GM12873 (cell line): ENCODE measurements around the gene MAGI2.

Experiments
- CTCF ChIP-seq: IDR thresholded peaks from 2 replicates; pipeline ENCODE4 v1.5.1; 2012; ENCODE audit warnings: low read depth, mild to moderate bottlenecking, moderate library complexity, low read length, control low read depth; ENCODE audit not compliant: insufficient read depth; ENCODE audit errors: missing control alignments

Gene MAGI2

GRCh38 chr7:78299088-78299487, 1154.4 kb downstream of the MAGI2 start:
- no peak for TF ChIP-seq CTCF

- no peak for TF ChIP-seq CTCF
Measured at GRCh38 chr7:78296644-78297371, 1156.7 kb downstream of the MAGI2 start.

- no peak for TF ChIP-seq CTCF
Measured at GRCh38 chr7:78296046-78296597, 1157.3 kb downstream of the MAGI2 start.

GRCh38 chr7:78284945-78285344, 1168.5 kb downstream of the MAGI2 start:
- TF ChIP-seq CTCF, result no peak

GRCh38 chr7:78280276-78280675, 1173.2 kb downstream of the MAGI2 start:
- no peak for TF ChIP-seq CTCF

GRCh38 chr7:78279457-78279856, 1174.0 kb downstream of the MAGI2 start:
- no peak for TF ChIP-seq CTCF

- TF ChIP-seq CTCF, result no peak
Measured at GRCh38 chr7:78279032-78279431, 1174.4 kb downstream of the MAGI2 start.
